CD4-positive, alpha-beta T cell treated with Interleukin-6 for 4 hours (primary cell): ENCODE data around the gene ACHE.
"Not testable (repeated sequence)": the region's sequence is repeated elsewhere in the genome, so short reads cannot be mapped to it uniquely, and the experiment has no call there.

ENCODE experiments used
- DNase-seq: peaks from one replicate; pipeline ENCODE4 v3.0.0-alpha.2; 2020; ENCODE audit warnings: mixed read lengths

ACHE gene

DNA sequence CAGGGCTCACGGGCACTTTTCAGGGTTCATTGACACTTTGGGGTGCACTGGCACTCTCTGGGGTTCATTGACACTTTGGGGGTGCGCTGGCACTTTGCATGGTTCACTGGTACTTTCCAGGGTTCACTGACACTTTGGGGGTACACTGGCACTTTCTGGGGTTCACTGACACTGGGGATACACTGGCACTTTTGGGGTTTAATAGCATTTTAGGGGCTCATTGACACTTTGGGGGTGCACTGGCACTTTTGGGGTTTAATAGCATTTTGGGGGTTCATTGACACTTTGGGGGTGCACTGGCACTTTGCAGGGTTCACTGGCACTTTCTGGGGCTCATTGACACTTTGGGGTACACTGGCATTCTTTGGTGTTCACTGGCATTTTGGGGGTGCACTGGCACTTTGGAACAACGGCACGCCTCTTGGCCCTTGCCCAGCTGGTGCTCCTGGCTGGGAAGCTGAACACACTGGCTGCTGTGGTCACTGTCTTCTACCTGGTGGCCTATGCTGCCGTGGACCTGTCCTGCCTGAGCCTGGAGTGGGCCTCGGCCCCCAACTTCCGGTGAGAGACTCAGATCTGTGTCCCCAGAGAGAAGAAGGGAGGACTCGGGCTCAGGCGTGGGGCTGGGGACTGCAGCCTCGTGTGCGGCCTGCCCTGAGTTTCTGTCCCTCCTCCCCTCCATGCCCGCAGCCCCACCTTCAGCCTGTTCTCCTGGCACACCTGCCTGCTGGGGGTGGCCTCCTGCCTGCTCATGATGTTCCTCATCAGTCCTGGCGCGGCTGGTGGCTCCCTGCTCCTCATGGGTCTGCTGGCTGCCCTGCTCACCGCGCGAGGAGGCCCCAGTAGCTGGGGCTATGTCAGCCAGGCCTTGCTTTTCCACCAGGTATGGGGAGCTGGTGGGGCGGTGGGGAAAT lies 34.7 kb downstream of the ACHE start:
- no peak for DNase-seq

DNA sequence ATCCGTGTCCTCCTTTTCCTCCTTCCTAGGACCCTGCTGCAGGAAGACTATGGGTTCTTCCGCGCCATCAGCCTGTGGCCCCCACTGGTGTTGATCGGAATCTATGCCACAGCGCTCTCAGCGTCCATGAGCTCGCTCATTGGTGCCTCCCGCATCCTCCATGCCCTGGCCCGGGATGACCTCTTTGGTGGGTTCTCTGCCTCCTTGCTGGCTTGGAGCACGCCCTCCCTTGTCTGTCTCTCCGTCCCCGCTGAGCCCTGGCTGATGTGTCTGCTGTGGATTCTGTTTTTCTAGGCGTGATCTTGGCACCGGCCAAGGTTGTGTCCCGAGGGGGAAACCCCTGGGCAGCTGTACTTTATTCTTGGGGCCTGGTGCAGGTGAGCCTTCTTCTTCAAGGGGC lies 35.8 kb downstream of the ACHE start:
- DNase-seq, result no peak

DNA sequence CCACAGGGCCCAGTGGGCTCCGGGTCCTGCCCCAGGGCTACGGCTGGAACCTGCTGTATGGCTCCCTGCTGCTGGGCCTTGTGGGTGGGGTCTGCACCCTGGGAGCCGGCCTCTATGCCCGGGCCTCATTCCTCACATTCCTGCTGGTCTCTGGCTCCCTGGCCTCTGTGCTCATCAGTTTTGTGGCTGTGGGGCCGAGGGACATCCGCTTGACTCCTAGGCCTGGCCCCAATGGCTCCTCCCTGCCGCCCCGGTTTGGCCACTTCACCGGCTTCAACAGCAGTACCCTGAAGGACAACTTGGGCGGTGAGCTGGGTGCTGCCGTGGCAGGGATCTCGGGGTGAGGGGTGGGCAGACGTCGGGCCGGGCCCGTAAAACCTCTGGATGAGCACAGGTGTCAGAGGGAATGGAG lies 38.8 kb downstream of the ACHE start:
- DNase-seq, result no peak

DNA sequence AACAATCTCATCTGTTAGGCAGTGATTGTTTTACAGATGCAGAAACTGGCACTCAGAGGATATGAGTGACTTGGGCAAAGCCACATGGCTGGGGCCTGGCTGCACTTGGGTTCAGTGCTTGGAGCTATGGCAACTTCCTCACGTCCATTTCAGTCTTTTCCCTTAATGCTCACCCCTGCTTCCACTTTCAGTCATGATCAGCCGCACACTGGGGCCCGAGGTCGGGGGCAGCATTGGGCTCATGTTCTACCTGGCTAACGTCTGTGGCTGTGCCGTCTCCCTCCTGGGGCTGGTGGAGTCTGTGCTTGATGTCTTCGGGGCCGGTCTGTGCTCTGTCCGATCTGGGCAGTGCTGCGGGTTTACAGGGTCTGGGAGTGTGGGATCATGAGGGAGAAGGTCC lies 40.2 kb downstream of the ACHE start:
- DNase-seq, result no peak

DNA sequence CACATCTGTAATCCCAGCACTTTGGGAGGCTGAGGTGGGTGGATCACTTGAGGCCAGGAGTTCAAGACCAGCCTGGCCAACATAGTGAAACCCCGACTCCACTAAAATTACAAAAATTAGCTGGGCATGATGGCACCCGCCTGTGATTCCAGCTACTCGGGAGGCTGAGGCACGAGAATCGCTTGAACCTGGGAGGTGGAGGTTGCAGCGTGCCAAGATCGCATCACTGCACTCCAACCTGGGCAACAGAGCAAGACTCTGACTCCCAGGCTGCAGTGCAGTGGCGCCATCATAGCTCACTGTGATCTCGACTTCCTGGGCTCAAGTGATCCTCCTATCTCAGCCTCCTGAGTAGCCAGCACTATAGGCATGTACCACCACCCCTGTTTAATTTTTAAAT lies 40.8 kb downstream of the ACHE start:
- not testable (repeated sequence) for DNase-seq

DNA sequence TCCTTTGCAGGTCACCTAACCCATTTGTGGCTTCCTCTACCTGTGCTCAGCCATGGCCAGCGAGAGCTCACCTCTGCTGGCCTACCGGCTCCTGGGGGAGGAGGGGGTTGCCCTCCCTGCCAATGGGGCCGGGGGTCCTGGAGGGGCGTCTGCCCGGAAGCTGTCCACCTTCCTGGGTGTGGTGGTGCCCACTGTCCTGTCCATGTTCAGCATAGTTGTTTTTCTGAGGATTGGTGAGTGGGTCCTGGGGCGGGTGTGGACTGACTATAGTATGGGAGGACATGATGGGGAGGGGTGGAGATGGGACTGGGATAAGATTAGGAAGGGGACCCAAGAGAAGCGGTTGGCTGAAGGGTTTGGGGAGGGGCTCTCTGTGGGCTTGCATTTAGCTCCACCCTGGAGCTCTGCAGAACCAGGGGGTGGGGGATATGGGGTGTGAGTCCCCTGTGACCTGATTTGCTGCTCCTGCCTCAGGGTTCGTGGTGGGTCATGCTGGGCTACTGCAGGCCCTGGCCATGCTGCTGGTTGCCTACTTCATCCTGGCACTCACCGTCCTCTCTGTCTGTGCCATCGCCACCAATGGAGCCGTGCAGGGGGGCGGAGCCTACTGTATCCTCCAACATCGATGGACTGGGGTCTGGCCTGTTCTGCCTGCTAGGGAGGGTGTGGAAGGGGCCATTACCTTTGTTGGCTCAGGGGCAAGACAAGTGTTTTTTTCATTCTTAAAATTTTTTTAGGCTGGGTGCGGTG lies 41.4 kb downstream of the ACHE start:
- no peak for DNase-seq

DNA sequence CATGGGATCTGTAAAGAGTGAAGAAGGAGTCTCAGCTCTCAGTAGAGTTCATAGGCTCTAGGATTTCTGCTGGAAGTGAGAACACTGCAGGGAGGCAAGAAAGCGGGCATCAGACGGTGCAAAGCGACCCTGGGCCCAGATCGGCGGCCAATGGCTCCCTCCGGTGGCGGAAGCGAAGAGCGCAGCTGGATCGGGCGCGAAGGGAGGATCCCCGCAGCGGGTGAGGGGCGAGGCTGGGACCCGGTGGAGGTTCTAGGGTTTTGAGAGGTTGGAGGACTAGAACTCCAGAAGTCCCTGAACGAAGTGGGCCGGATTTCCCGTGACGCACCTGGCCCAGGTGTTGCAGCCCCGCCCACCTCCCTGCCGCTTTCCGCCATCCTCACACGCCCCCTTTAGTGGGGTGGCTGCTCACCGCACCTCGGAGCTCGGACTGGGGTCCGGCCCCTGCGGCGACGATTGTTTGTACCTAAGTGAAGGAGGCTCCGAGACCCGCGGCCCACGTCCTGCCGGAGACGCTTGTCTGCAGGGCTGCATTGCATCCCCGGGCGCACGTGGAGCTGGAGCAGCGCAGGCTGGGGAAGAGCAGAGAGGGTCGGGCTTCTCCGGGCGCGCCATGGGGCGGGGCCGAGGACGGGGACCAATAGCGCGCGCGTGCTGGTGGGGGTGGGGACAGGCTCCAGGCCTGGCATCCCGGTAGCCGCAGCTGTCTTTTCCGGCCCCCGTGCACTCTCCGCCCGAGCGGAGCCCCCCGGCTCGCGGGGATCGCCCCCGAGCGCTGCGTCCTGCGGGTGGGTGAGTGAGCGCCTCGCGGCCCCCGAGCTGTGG lies 43.4 kb downstream of the ACHE start, which contains the start of gene SLC12A9:
TSS of gene SLC12A9 (plus strand) at position 666 of the 825 bp plus-strand sequence. CDS start 1,485 bp downstream, outside the sequence.
- DNase-seq, result peak; percentile 93

DNA sequence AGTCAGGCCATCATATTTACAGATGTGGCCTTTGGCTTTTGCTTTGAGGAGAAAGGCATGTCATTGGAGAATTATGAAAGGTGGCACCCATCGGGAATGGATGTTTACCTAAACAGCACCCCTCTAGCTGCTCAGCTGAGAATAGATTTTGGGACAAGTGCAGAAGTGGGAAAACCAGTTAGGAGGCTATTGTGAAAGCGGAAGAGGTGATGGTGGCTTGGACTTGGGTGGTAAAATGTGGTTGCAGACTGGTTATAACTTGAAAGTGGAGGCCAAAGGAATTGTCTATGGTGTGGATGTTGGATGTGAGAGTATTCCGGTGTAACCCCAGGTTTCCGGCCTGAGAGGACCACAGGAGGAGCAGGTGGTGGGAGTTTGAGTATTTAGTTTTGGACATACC lies 48.3 kb downstream of the ACHE start:
- DNase-seq, result no peak

DNA sequence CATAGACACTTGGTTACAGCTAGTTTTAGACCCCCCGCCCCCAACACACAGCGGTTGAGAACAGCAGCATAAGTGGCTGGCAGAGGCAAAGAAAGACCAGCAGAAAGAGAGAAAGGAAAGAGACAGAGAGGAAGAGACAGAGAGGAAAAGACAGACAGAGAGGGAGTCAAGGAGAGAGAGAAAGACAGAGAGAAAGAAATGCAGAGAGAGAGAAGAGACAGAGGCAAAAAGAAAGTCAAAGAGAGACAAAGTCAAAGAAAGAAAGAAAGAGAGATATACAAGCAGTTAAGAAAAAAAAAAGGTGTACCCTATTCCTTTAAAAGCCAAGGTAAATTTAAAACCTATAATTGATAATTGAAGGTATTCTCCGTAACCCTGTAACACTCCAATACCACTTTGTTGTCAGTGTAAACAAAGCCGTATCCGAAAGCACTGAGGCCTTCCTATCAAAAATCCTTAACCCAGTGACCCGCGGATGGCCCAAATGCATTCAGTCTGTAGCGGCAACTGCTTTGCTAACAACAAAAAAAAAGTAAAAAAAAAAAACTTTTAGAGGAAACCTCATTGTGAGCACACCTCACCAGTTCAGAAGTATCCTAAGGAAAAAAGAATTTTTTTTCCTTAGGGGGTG lies 55.1 kb downstream of the ACHE start:
- DNase-seq, result no peak
